ENCODE data around the gene DRAM2. TPM values are rescaled to one million over a fixed set of nuclear protein-coding genes. Genes with fewer than 3 reads are reported as not detected.

Gene DRAM2
- total and polyA plus RNA-seq, 2 experiments from 2014 or later = 67.1 to 67.6 TPM

DNA sequence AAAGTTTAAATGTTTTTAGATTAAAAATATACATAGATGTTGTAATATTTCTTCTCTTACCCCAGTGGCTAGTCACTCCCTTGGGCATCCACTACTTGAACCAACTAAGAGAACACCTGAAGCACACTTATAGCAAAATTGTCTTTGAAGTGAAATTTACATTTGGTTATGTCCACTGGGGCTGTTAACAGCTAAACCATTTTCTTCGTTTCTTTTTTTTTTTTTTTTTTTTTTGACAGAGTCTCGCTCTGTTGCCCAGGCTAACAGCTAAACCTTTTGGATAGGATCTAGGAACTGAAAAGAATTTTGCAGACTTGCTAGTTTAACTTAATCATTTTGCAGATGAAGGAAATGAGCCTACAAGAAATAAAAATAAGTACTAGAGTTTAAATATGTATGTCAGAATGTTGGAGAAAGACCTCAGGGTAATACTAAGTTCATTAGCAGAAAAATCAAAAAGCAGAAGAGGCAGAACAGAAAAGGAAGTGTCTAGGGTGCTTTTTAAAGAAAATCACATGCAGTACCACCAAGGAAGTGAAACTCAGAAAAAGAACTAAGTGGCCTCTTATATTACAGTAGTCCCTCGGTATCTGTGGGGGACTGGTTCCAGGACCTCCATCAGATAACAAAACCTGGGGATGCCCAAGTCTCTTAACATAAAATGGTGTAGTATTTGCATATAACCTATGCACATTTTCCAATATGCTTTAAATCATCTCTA, 11.8 kb downstream of the DRAM2 start:
- Histone ChIP-seq H3K4me2 (no peak overlapping the region), H3K27me3 (no peaks in the 10 kb centered on the region), H4K20me1 (ENCODE audit: insufficient read depth, poor library complexity, severe bottlenecking) (no peaks in the 10 kb centered on the region), H3K4me1 (ENCODE audit: insufficient read depth) (no peaks in the 10 kb centered on the region), H3K4me3 (no peak overlapping the region), H2AFZ (no peak overlapping the region), H3K27ac (no peak overlapping the region), H3K36me3 (replicated peaks; ENCODE audit: insufficient read depth, low read depth) (no peaks in the 10 kb centered on the region), H3K9me2 (replicated peaks; ENCODE audit: insufficient read depth) (no peaks in the 10 kb centered on the region), H3K9me3 (ENCODE audit: low read depth) (no peaks in the 10 kb centered on the region), H3K79me2 (no peaks in the 10 kb centered on the region)
- no peak for DNase-seq (ENCODE audit: low spot score)
- TF ChIP-seq EZH2 (IDR thresholded peaks at IDR 0.05; ENCODE audit: borderline replicate concordance) (no peak), EZH2phosphoT487 (IDR thresholded peaks at IDR 0.05; ENCODE audit: low read depth, severe bottlenecking, unreplicated experiment) (no peak), CTCF (IDR thresholded peaks at IDR 0.05; ENCODE audit: poor library complexity) (no peak)
- 91% methylated on average over 3 of the region's 3 CpGs for WGBS (ENCODE audit: low lambda C conversion rate, missing lambda C conversion rate)

GRCh38 chr1:111126354-111126753, 13.5 kb downstream of the DRAM2 start:
- H3K4me3 ChIP-seq = no peak overlapping the region
- WGBS (ENCODE audit: low lambda C conversion rate, missing lambda C conversion rate) = 100% methylated on average over 1 of the region's 1 CpG
- no peaks in the 10 kb centered on the region for H3K9me3 ChIP-seq (ENCODE audit: low read depth)
- no peak overlapping the region for H3K27ac ChIP-seq
- no peaks in the 10 kb centered on the region for H3K27me3 ChIP-seq
- TF ChIP-seq EZH2phosphoT487 (IDR thresholded peaks at IDR 0.05; ENCODE audit: low read depth, severe bottlenecking, unreplicated experiment) = no peak
- no peaks in the 10 kb centered on the region for H4K20me1 ChIP-seq (ENCODE audit: insufficient read depth, poor library complexity, severe bottlenecking)
- no peak overlapping the region for H2AFZ ChIP-seq
- no peak overlapping the region for H3K4me2 ChIP-seq
- no peaks in the 10 kb centered on the region for H3K9me2 ChIP-seq (replicated peaks; ENCODE audit: insufficient read depth)
- no peak for DNase-seq (ENCODE audit: low spot score)
- no peaks in the 10 kb centered on the region for H3K79me2 ChIP-seq
- H3K36me3 ChIP-seq (replicated peaks; ENCODE audit: insufficient read depth, low read depth) = no peaks in the 10 kb centered on the region
- no peaks in the 10 kb centered on the region for H3K4me1 ChIP-seq (ENCODE audit: insufficient read depth)

DNA sequence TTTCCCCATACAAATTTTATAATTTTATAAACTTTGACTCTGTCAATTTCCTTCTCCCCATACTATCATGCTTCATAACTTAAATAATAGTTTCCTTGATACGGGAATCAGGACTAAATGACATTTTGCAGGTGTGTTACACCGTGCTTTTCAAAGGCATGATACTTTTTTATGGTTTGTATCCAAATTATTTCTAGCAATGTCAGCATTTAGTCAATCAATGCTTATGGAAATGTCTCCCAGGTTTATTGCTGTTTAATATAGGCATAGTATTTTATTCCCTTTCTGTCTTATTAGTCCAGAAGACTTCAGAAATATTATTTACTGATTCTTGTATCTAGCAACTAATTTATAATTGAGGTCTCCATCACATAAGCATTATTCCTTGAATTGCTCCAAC, 23.4 kb downstream of the DRAM2 start:
- H4K20me1 ChIP-seq (ENCODE audit: insufficient read depth, poor library complexity, severe bottlenecking) = no peaks in the 10 kb centered on the region
- H3K36me3 ChIP-seq (replicated peaks; ENCODE audit: insufficient read depth, low read depth) = peaks cover 5% of the 10 kb centered on the region

More for the DNA sequence above, 23.4 kb downstream of the DRAM2 start:
- Histone ChIP-seq H3K27me3 (no peaks in the 10 kb centered on the region), H3K9me3 (ENCODE audit: low read depth) (no peaks in the 10 kb centered on the region), H3K4me3 (no peak overlapping the region), H2AFZ (no peak overlapping the region), H3K9me2 (replicated peaks; ENCODE audit: insufficient read depth) (no peaks in the 10 kb centered on the region), H3K4me1 (ENCODE audit: insufficient read depth) (no peaks in the 10 kb centered on the region), H3K79me2 (no peaks in the 10 kb centered on the region), H3K27ac (no peak overlapping the region), H3K4me2 (no peak overlapping the region)
- DNase-seq (ENCODE audit: low spot score) = no peak
- TF ChIP-seq EZH2 (IDR thresholded peaks at IDR 0.05; ENCODE audit: borderline replicate concordance) (no peak), CTCF (IDR thresholded peaks at IDR 0.05; ENCODE audit: poor library complexity) (no peak), EZH2phosphoT487 (IDR thresholded peaks at IDR 0.05; ENCODE audit: low read depth, severe bottlenecking, unreplicated experiment) (no peak)
- 96% methylated on average over 2 of the region's 2 CpGs for WGBS (ENCODE audit: low lambda C conversion rate, missing lambda C conversion rate)
